Measurements from ENCODE around the gene RBM20. TPM values are rescaled to one million over a fixed set of nuclear protein-coding genes. Genes with fewer than 3 reads are reported as not detected.

Gene RBM20
- total RNA-seq, 1 experiment from 2014 or later: 0.17 TPM

- no CpG with 5 or more reads among the region's 6 CpGs for WGBS (ENCODE audit: extremely low coverage, insufficient read length, low lambda C conversion rate)
- Histone ChIP-seq H4K20me1 (ENCODE audit: control insufficient read depth, insufficient read depth, insufficient read length) (no peaks in the 10 kb centered on the region), H4K8ac (replicated peaks; ENCODE audit: insufficient read length, low read depth, low read length) (no peak overlapping the region), H2BK15ac (ENCODE audit: low read depth, low read length) (no peak overlapping the region), H3K4ac (ENCODE audit: low read depth, low read length) (no peak overlapping the region), H3K23me2 (ENCODE audit: insufficient read length, low read depth, low read length, poor library complexity, severe bottlenecking) (peaks cover 7% of the 10 kb centered on the region), H3K9me3 (ENCODE audit: control insufficient read depth, low read depth, low read length) (no peaks in the 10 kb centered on the region), H2AK5ac (ENCODE audit: insufficient read length, low read length) (no peak overlapping the region), H3T11ph (ENCODE audit: low read length) (no peak overlapping the region), H3K4me2 (ENCODE audit: insufficient read depth, insufficient read length, low read length) (no peak overlapping the region), H3K4me1 (ENCODE audit: insufficient read depth, low read length) (peaks cover 12% of the 10 kb centered on the region; the same call in 1 of the 2 replicates), H3K27ac (ENCODE audit: insufficient read length, low read depth, low read length) (no peak overlapping the region), H4K5ac (ENCODE audit: insufficient read length, low read depth, low read length) (no peak overlapping the region), H2BK120ac (ENCODE audit: low read depth, low read length, poor library complexity, severe bottlenecking) (no peak overlapping the region), H4K91ac (ENCODE audit: insufficient read length, low read depth, low read length) (no peak overlapping the region), H3K79me1 (ENCODE audit: insufficient read depth, low read depth, low read length, poor library complexity, severe bottlenecking) (no peaks in the 10 kb centered on the region), H3K14ac (ENCODE audit: insufficient read depth, low read length) (no peak overlapping the region), H3K18ac (ENCODE audit: insufficient read length, low read depth, low read length) (no peak overlapping the region), H2AFZ (ENCODE audit: low read length) (no peak overlapping the region), H3K56ac (ENCODE audit: insufficient read length, low read depth, low read length) (no peak overlapping the region), H3K23ac (ENCODE audit: insufficient read length, low read depth, low read length) (no peak overlapping the region), H2BK20ac (ENCODE audit: low read depth, low read length, poor library complexity, severe bottlenecking) (no peak overlapping the region), H3K9ac (ENCODE audit: extremely low read depth, insufficient read length, low read length) (no peak overlapping the region), H3K27me3 (ENCODE audit: insufficient read depth, low read length) (peaks cover 9% of the 10 kb centered on the region; the same call in 1 of the 2 replicates), H3K79me2 (ENCODE audit: insufficient read depth, low read length) (no peaks in the 10 kb centered on the region), H2BK12ac (ENCODE audit: insufficient read length, low read depth, low read length) (no peak overlapping the region), H2BK5ac (ENCODE audit: insufficient read length, low read length) (no peak overlapping the region)
- TF ChIP-seq CTCF (conservative IDR thresholded peaks at IDR 0.05): no peak
- H3K36me3 Mint-ChIP-seq (ENCODE audit: insufficient read depth in 1 of 3, low read depth in 3 of 3): no peaks in the 10 kb centered on the region
- DNase-seq: no peak
- H3K9me3 Mint-ChIP-seq: no peaks in the 10 kb centered on the region; a peak in 1 of 5 replicates
- H3K4me3 Mint-ChIP-seq: no peak overlapping the region
- H3K4me1 Mint-ChIP-seq: peaks cover 35 to 38% of the 10 kb centered on the region in 2 experiments
- peaks cover 80% of the 10 kb centered on the region for H3K27me3 Mint-ChIP-seq (ENCODE audit: low read depth)
- H3K27ac Mint-ChIP-seq: no peak overlapping the region
Measured at GRCh38 chr10:110670335-110670734, 26.2 kb downstream of the RBM20 start.
